Endothelial cell of umbilical vein (primary cell): ENCODE measurements around the gene QRICH2.
"Not testable (repeated sequence)": the region's sequence is repeated elsewhere in the genome, so short reads cannot be mapped to it uniquely, and the experiment has no call there.

Source experiments
- CTCF ChIP-seq, 2 donors: IDR thresholded peaks; 1 replicate in 1 of 2; 2 replicates in 1 of 2; pipeline ENCODE4 v1.5.1; 2011; ENCODE audit warnings: low read length in 2 of 2, mild to moderate bottlenecking in 2 of 2, moderate library complexity in 2 of 2, control low read depth in 1 of 2, inconsistent platforms in 1 of 2, low read depth in 1 of 2; ENCODE audit not compliant: insufficient read depth in 1 of 2; ENCODE audit errors: extremely low read depth in 1 of 2
- EZH2 ChIP-seq: IDR thresholded peaks from 2 replicates; pipeline ENCODE4 v1.6.1; 2012; ENCODE audit warnings: borderline replicate concordance, low read depth, mild to moderate bottlenecking, moderate library complexity, low read length, inconsistent platforms; ENCODE audit not compliant: severe bottlenecking
- JUN ChIP-seq: IDR thresholded peaks from 2 replicates; pipeline ENCODE4 v1.6.1; 2011; ENCODE audit warnings: borderline replicate concordance, low read depth; ENCODE audit not compliant: insufficient read length, insufficient read depth
- MAX ChIP-seq: IDR thresholded peaks from 2 replicates; pipeline ENCODE4 v1.6.1; 2011; ENCODE audit not compliant: insufficient read depth, insufficient read length
- MYC ChIP-seq: IDR thresholded peaks from one replicate; pipeline ENCODE4 v1.6.1; 2011; ENCODE audit warnings: mild to moderate bottlenecking, low read depth, low read length
- POLR2A ChIP-seq: IDR thresholded peaks from 2 replicates; pipeline ENCODE4 v1.6.1; 2012; ENCODE audit warnings: low read depth, mild to moderate bottlenecking, control low read depth, low read length

GRCh38 chr17:76226749-76227148 lies 81.3 kb downstream of the QRICH2 start:
- not testable (repeated sequence) for TF ChIP-seq MYC; CTCF (IDR thresholded peaks at IDR 0.05; ENCODE audit: extremely low read depth in 1 of 2, insufficient read depth in 1 of 2, low read depth in 1 of 2, low read length in 2 of 2); MAX; POLR2A; JUN; EZH2
